ENCODE measurements around the gene ANKRD9.

ANKRD9 gene

GRCh38 chr14:102509746-102510615 lies at the start of gene ANKRD9:
Gene ANKRD9, minus strand, starts transcription at chr14:102509776. Its CDS starts 1,887 bp downstream, at chr14:102507889.
- H3K4me3 ChIP-seq (ENCODE audit: insufficient read depth, low read length, poor library complexity, severe bottlenecking), result peak within 1 kb of the TSS; percentile 48
- no peaks in the 10 kb centered on the region for H3K27me3 ChIP-seq (ENCODE audit: low read length)
- no peak within 1 kb of the TSS for H3K27ac ChIP-seq (ENCODE audit: low read depth, low read length)
- TF ChIP-seq, protein P1, sequence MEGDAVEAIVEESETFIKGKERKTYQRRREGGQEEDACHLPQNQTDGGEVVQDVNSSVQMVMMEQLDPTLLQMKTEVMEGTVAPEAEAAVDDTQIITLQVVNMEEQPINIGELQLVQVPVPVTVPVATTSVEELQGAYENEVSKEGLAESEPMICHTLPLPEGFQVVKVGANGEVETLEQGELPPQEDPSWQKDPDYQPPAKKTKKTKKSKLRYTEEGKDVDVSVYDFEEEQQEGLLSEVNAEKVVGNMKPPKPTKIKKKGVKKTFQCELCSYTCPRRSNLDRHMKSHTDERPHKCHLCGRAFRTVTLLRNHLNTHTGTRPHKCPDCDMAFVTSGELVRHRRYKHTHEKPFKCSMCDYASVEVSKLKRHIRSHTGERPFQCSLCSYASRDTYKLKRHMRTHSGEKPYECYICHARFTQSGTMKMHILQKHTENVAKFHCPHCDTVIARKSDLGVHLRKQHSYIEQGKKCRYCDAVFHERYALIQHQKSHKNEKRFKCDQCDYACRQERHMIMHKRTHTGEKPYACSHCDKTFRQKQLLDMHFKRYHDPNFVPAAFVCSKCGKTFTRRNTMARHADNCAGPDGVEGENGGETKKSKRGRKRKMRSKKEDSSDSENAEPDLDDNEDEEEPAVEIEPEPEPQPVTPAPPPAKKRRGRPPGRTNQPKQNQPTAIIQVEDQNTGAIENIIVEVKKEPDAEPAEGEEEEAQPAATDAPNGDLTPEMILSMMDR (IDR thresholded peaks at IDR 0.05; ENCODE audit: insufficient read depth, low read length, poor library complexity, severe bottlenecking), result no peak
- TF ChIP-seq EZH2phosphoT487 (conservative IDR thresholded peaks at IDR 0.05; ENCODE audit: low read length), result no peak
- peak within 1 kb of the TSS; percentile 51 for H3K4me2 ChIP-seq (ENCODE audit: low read depth, low read length, poor library complexity, severe bottlenecking)
- H3K36me3 ChIP-seq (ENCODE audit: low read length), result no peaks in the 10 kb centered on the region
- peak within 1 kb of the TSS; percentile 76 for H2AFZ ChIP-seq (ENCODE audit: low read depth, low read length, severe bottlenecking)
- H3K9ac ChIP-seq (ENCODE audit: low read length), result peak within 1 kb of the TSS; percentile 43
- H3K9me2 ChIP-seq (replicated peaks; ENCODE audit: insufficient read depth, low read length), result no peaks in the 10 kb centered on the region
- no peaks in the 10 kb centered on the region for H3F3A ChIP-seq (ENCODE audit: insufficient read depth)
- H4K20me1 ChIP-seq (ENCODE audit: low read depth, low read length), result no peaks in the 10 kb centered on the region
- no peaks in the 10 kb centered on the region for H3K79me2 ChIP-seq (ENCODE audit: insufficient read depth, low read length)
- no peaks in the 10 kb centered on the region for H3K9me3 ChIP-seq (ENCODE audit: insufficient read depth, low read length)

DNA sequence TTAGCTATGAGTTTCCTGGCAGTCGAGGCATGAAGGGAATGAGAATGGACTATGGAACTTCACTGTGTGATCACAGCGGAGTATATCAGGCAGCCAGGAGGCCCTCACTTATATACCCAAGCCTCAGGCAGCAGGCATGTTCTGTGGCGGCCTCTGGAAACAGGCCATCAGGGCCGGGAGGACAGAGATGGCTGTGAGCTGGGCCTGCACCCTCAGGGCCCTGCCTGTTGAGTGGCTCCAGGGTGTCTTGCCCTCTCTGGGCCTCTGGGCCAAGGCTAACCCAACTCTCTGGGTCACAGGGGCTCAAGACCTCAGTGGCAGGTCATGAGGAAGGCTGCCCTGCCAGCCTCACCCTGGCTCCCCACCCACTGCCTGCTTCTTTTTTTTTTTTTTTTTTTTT lies 49.0 kb upstream of the ANKRD9 start:
- no peaks in the 10 kb centered on the region for H3K79me2 ChIP-seq (ENCODE audit: insufficient read depth, low read length)
- no peaks in the 10 kb centered on the region for H3K36me3 ChIP-seq (ENCODE audit: low read length)
- no peak overlapping the region for H3K27ac ChIP-seq (ENCODE audit: low read depth, low read length)
- no peaks in the 10 kb centered on the region for H3F3A ChIP-seq (ENCODE audit: insufficient read depth)
- TF ChIP-seq EZH2phosphoT487 (conservative IDR thresholded peaks at IDR 0.05; ENCODE audit: low read length), result no peak
- TF ChIP-seq, protein P1 (IDR thresholded peaks at IDR 0.05; ENCODE audit: insufficient read depth, low read length, poor library complexity, severe bottlenecking), result no peak
- no peaks in the 10 kb centered on the region for H4K20me1 ChIP-seq (ENCODE audit: low read depth, low read length)
- H3K9me3 ChIP-seq (ENCODE audit: insufficient read depth, low read length), result no peaks in the 10 kb centered on the region
- H3K9me2 ChIP-seq (replicated peaks; ENCODE audit: insufficient read depth, low read length), result no peaks in the 10 kb centered on the region
- H2AFZ ChIP-seq (ENCODE audit: low read depth, low read length, severe bottlenecking), result no peak overlapping the region
- no peaks in the 10 kb centered on the region for H3K27me3 ChIP-seq (ENCODE audit: low read length)
- no peak overlapping the region for H3K4me2 ChIP-seq (ENCODE audit: low read depth, low read length, poor library complexity, severe bottlenecking)
- no peak overlapping the region for H3K4me3 ChIP-seq (ENCODE audit: insufficient read depth, low read length, poor library complexity, severe bottlenecking)
- H3K9ac ChIP-seq (ENCODE audit: low read length), result no peak overlapping the region

GRCh38 chr14:102557434-102558226 lies 48.1 kb upstream of the ANKRD9 start:
- no peak overlapping the region for H3K9ac ChIP-seq (ENCODE audit: low read length)

More at GRCh38 chr14:102557434-102558226, 48.1 kb upstream of the ANKRD9 start:
- H3K36me3 ChIP-seq (ENCODE audit: low read length), result no peaks in the 10 kb centered on the region
- no peak overlapping the region for H3K4me2 ChIP-seq (ENCODE audit: low read depth, low read length, poor library complexity, severe bottlenecking)
- H2AFZ ChIP-seq (ENCODE audit: low read depth, low read length, severe bottlenecking), result no peak overlapping the region
- no peak for TF ChIP-seq EZH2phosphoT487 (conservative IDR thresholded peaks at IDR 0.05; ENCODE audit: low read length)
- TF ChIP-seq, protein P1 (IDR thresholded peaks at IDR 0.05; ENCODE audit: insufficient read depth, low read length, poor library complexity, severe bottlenecking), result no peak
- no peaks in the 10 kb centered on the region for H3K27me3 ChIP-seq (ENCODE audit: low read length)
- no peaks in the 10 kb centered on the region for H3F3A ChIP-seq (ENCODE audit: insufficient read depth)
- no peaks in the 10 kb centered on the region for H4K20me1 ChIP-seq (ENCODE audit: low read depth, low read length)
- H3K27ac ChIP-seq (ENCODE audit: low read depth, low read length), result no peak overlapping the region
- no peaks in the 10 kb centered on the region for H3K9me3 ChIP-seq (ENCODE audit: insufficient read depth, low read length)
- H3K79me2 ChIP-seq (ENCODE audit: insufficient read depth, low read length), result no peaks in the 10 kb centered on the region
- H3K4me3 ChIP-seq (ENCODE audit: insufficient read depth, low read length, poor library complexity, severe bottlenecking), result no peak overlapping the region
- H3K9me2 ChIP-seq (replicated peaks; ENCODE audit: insufficient read depth, low read length), result no peaks in the 10 kb centered on the region

Measured in SU-DHL-6 (cell line).